Dermis blood vessel endothelial cell (primary cell): Measurements from ENCODE around the gene CAMTA1. TPM values are rescaled to one million over a fixed set of nuclear protein-coding genes. Genes with fewer than 3 reads are reported as not detected.
A peak's percentile ranks its signal among the peaks of the same experiment; 100 is the strongest.
"Not testable (repeated sequence)": the region's sequence is repeated elsewhere in the genome, so short reads cannot be mapped to it uniquely, and the experiment has no call there.

Experiments used
- DNase-seq: peaks from one replicate; pipeline ENCODE4 v3.0.0; 2010
- total RNA-seq: library from RNA; depleted of rRNA; stranded (reverse); fragments of >200 nt; gene quantifications from 2 replicates; pipeline ENCODE4 v1.2.3, GENCODE V29; 2014

CAMTA1 gene
- total RNA-seq, 1 donor from 2014 or later, result 58.4 TPM

- not testable (repeated sequence) for DNase-seq
Measured at GRCh38 chr1:6810146-6810734, 25.0 kb downstream of the CAMTA1 start.

GRCh38 chr1:6811583-6811982 is 26.3 kb downstream of the CAMTA1 start:
- DNase-seq, result no peak

GRCh38 chr1:6813165-6813564 is 27.9 kb downstream of the CAMTA1 start:
- DNase-seq, result no peak

GRCh38 chr1:6815726-6816125 is 30.5 kb downstream of the CAMTA1 start:
- DNase-seq, result no peak

- peak; percentile 43 for DNase-seq
Measured at GRCh38 chr1:6819246-6820040, 34.2 kb downstream of the CAMTA1 start.

GRCh38 chr1:6820899-6821298 is 35.6 kb downstream of the CAMTA1 start:
- DNase-seq, result no peak

- no peak for DNase-seq
Measured at GRCh38 chr1:6822530-6823359, 37.5 kb downstream of the CAMTA1 start.

GRCh38 chr1:6823793-6824192 is 38.5 kb downstream of the CAMTA1 start:
- DNase-seq, result no peak

- DNase-seq, result no peak
Measured at GRCh38 chr1:6824665-6825368, 39.6 kb downstream of the CAMTA1 start.

GRCh38 chr1:6825828-6826227 is 40.6 kb downstream of the CAMTA1 start:
- peak; percentile 10 for DNase-seq

- no peak for DNase-seq
Measured at GRCh38 chr1:6827079-6827478, 41.8 kb downstream of the CAMTA1 start.

- DNase-seq, result no peak
Measured at GRCh38 chr1:6827630-6828165, 42.4 kb downstream of the CAMTA1 start.

GRCh38 chr1:6831366-6831765 is 46.1 kb downstream of the CAMTA1 start:
- peak; percentile 30 for DNase-seq

- DNase-seq, result not testable (repeated sequence)
Measured at GRCh38 chr1:6832006-6832405, 46.8 kb downstream of the CAMTA1 start.

GRCh38 chr1:6832531-6833188 is 47.4 kb downstream of the CAMTA1 start:
- DNase-seq, result no peak

- no peak for DNase-seq
Measured at GRCh38 chr1:6833804-6834203, 48.5 kb downstream of the CAMTA1 start.

GRCh38 chr1:6834366-6834765 is 49.1 kb downstream of the CAMTA1 start:
- no peak for DNase-seq

- no peak for DNase-seq
Measured at GRCh38 chr1:6835139-6835538, 49.9 kb downstream of the CAMTA1 start.

- DNase-seq, result no peak
Measured at GRCh38 chr1:6842301-6842700, 57.0 kb downstream of the CAMTA1 start.

GRCh38 chr1:6845786-6846185 is 60.5 kb downstream of the CAMTA1 start:
- DNase-seq, result not testable (repeated sequence)

- no peak for DNase-seq
Measured at GRCh38 chr1:6848816-6849215, 63.6 kb downstream of the CAMTA1 start.

GRCh38 chr1:6850537-6850936 is 65.3 kb downstream of the CAMTA1 start:
- DNase-seq, result no peak
